Upper lobe of right lung (tissue), 1 donor: ENCODE data around the gene FCHSD2. TPM values are rescaled to one million over a fixed set of nuclear protein-coding genes. Genes with fewer than 3 reads are reported as not detected.

Experiments used
- ATAC-seq: fragments of 200-7000 bp; cut with Tn5 transposase; one replicate; pipeline ENCODE4 v1.9.1; 2020; ENCODE audit warnings: mild to moderate bottlenecking, moderate library complexity
- DNase-seq: peaks from one replicate; pipeline ENCODE4 v3.0.0-alpha.2; 2020
- H3K27ac ChIP-seq: fragments of 200-600 bp; one replicate; pipeline ENCODE4 v1.8.0; 2022
- H3K27me3 ChIP-seq: fragments of 200-600 bp; one replicate; pipeline ENCODE4 v1.8.0; 2022; ENCODE audit warnings: mild to moderate bottlenecking
- H3K36me3 ChIP-seq: fragments of 200-600 bp; one replicate; pipeline ENCODE4 v1.8.0; 2022
- H3K4me1 ChIP-seq: fragments of 200-600 bp; one replicate; pipeline ENCODE4 v1.8.0; 2022
- H3K4me3 ChIP-seq: fragments of 200-600 bp; one replicate; pipeline ENCODE4 v1.8.0; 2022; ENCODE audit warnings: mild to moderate bottlenecking
- H3K9me3 ChIP-seq: fragments of 200-600 bp; one replicate; pipeline ENCODE4 v1.8.0; 2022
- intact Hi-C: fragments of 100-400 bp; cut with DNase I; formaldehyde crosslinking; loops from one replicate; pipeline ENCODE4 v1.11.0; 2022
- total RNA-seq: library from RNA; stranded (reverse); fragmentation: NEBNext Ultra II Directional; extraction: Animal tissue kit (Norgen Biotek cat#: 25700); gene quantifications from one replicate; pipeline ENCODE4 v1.2.1, GENCODE V29; 2021
- TF ChIP-seq, protein P1 (sequence below): fragments of 200-600 bp; IDR thresholded peaks from one replicate; pipeline ENCODE4 v1.8.0; 2022; ENCODE audit warnings: antibody characterized with exemption
- donor health status: DM: no; HTN: yes; CAD: no; lungs with severe emphysema.

Gene FCHSD2
- total RNA-seq, 1 donor from 2014 or later, result 71.2 TPM

DNA sequence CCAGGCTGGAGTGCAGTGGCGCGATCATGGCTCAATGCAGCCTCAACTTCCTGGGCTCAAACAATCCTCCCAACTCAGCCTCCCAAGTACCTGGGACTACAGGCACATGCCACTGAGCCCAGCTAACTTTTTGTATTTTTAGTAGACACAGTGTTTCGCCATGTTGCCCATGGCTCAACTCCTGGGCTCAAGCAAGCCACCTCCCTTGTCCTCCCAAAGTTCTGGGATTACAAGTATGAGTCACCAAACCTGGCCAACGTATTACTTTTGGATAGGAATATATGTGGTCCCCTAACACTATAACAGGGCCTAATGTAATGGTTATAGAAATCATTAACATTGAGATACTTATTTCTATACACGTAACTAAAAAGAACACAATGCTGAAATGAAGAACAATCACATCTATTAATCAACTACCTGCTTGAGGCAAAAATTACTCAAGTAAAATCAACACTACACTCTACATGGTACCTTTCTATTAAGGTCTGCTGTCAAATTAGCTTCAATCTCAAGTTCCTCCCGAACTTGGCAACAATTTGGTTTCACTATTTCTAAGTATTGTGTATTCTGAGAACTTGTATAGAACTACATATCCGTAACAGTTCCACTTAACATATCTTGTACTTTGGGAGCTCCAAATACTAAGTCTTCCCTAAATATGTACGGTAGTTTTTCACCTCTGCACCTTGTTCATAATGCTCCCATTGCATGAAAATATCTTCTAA lies 124.9 kb downstream of the FCHSD2 start:
- no peaks in the 10 kb centered on the region for H3K27me3 ChIP-seq
- H3K36me3 ChIP-seq, result no peaks in the 10 kb centered on the region
- H3K27ac ChIP-seq, result no peak overlapping the region
- intact Hi-C loops, result no loop called here
- H3K4me3 ChIP-seq, result no peak overlapping the region
- TF ChIP-seq, protein P1, sequence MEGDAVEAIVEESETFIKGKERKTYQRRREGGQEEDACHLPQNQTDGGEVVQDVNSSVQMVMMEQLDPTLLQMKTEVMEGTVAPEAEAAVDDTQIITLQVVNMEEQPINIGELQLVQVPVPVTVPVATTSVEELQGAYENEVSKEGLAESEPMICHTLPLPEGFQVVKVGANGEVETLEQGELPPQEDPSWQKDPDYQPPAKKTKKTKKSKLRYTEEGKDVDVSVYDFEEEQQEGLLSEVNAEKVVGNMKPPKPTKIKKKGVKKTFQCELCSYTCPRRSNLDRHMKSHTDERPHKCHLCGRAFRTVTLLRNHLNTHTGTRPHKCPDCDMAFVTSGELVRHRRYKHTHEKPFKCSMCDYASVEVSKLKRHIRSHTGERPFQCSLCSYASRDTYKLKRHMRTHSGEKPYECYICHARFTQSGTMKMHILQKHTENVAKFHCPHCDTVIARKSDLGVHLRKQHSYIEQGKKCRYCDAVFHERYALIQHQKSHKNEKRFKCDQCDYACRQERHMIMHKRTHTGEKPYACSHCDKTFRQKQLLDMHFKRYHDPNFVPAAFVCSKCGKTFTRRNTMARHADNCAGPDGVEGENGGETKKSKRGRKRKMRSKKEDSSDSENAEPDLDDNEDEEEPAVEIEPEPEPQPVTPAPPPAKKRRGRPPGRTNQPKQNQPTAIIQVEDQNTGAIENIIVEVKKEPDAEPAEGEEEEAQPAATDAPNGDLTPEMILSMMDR, result no peak
- DNase-seq (no peak), ATAC-seq (no peak)
- H3K9me3 ChIP-seq, result no peaks in the 10 kb centered on the region
- peaks cover 6% of the 10 kb centered on the region for H3K4me1 ChIP-seq

DNA sequence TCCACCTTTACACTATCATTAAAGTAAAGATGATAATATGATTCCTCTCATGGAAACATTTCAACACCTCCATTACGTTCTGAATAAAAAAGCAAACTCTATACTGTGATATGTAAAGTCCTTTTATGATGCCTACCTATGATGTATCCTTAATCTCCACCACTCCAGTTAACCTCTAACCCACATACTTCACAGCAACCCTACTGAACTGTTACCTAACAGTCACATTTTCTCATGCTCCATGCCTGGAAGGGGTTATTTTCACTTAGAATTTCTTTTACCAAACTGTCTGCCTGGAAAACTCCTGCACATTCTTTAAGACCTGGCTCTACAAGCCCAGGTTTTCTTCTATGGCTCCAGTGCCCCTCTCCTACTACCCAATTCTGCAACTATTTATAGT lies 129.1 kb downstream of the FCHSD2 start:
- H3K9me3 ChIP-seq, result peaks cover 8% of the 10 kb centered on the region
- intact Hi-C loops, result no loop called here
- H3K27ac ChIP-seq, result no peak overlapping the region
- TF ChIP-seq, protein P1, result no peak
- peaks cover 6% of the 10 kb centered on the region for H3K4me1 ChIP-seq
- ATAC-seq, result no peak
- no peak overlapping the region for H3K4me3 ChIP-seq
- H3K27me3 ChIP-seq, result no peaks in the 10 kb centered on the region
- H3K36me3 ChIP-seq, result no peaks in the 10 kb centered on the region
- no peak for DNase-seq

DNA sequence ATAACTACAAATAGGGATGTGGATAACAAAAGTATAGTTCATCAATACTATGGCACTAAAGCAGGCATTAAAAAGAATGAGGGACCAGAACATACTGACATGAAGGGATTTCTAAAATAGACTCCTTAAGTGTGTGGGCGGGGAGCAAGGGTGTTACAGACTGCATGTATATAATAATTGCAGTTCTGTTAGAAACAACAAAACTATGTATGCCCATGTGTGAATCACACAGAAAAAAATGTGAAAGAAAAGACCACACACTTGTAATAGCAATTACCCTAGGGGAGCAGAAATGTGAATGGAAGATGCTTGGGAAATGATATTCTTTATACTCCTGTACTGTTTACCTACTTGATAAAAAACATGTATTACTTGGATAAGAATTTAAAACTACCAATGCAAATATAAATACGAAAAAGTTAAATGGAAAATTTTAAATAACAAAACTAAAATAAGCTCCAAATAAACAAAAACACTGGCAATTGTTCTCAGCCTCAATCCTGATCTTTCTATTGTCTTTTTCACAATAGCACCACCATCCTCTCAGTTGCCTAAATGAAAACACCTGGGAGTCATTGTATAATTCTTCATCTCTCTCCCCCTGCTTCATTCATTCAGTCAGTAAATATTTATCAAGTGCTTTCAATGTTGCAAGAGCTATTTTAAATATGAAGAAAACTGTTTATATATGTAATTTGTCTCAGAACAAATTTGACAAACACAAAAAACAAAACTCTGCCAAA lies 129.8 kb downstream of the FCHSD2 start:
- Histone ChIP-seq H3K9me3 (peaks cover 8% of the 10 kb centered on the region), H3K4me3 (no peak overlapping the region), H3K27ac (no peak overlapping the region), H3K36me3 (no peaks in the 10 kb centered on the region), H3K27me3 (no peaks in the 10 kb centered on the region), H3K4me1 (peaks cover 6% of the 10 kb centered on the region)
- ATAC-seq (no peak), DNase-seq (no peak)
- intact Hi-C loops, result no loop called here
- TF ChIP-seq, protein P1, result no peak

DNA sequence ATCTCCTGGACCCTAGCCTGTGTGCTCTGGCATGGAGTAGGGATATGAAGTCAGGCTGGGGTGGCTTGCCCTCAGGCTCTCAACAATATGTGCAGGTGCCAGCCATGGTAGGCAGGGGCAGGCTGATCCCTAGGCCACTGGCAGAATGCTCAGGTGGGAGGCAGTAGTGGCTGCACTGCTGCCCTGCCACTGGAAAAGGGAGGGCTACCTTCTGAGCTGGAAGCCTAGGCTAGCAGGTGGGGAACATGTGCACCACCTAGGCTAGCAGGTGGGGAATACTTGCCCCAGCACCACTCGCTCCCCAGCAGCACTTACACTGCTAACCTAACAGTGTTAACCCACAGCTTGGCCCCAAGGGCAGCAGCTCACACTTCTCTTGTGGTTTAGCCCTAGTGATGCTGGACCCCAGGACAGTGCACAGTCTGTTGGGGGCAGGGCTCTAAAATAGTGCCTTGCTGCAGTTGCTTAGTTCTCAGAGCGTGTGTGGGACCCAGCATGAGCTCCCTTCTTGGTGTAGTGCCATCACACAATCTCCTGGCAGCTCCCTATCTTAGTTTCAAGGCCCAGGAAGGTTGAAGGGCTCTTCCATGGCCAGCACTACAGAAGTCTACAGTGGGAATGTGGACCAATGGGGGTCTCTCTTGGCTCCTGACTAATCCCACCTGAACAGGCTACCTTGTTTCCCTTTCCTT lies 130.8 kb downstream of the FCHSD2 start:
- DNase-seq (no peak), ATAC-seq (peak; percentile 32)
- no peak overlapping the region for H3K4me3 ChIP-seq
- H3K4me1 ChIP-seq, result peaks cover 6% of the 10 kb centered on the region
- H3K36me3 ChIP-seq, result no peaks in the 10 kb centered on the region
- no peaks in the 10 kb centered on the region for H3K27me3 ChIP-seq
- intact Hi-C loops, result no loop called here
- H3K9me3 ChIP-seq, result peaks cover 8% of the 10 kb centered on the region
- H3K27ac ChIP-seq, result no peak overlapping the region
- TF ChIP-seq, protein P1, result no peak

DNA sequence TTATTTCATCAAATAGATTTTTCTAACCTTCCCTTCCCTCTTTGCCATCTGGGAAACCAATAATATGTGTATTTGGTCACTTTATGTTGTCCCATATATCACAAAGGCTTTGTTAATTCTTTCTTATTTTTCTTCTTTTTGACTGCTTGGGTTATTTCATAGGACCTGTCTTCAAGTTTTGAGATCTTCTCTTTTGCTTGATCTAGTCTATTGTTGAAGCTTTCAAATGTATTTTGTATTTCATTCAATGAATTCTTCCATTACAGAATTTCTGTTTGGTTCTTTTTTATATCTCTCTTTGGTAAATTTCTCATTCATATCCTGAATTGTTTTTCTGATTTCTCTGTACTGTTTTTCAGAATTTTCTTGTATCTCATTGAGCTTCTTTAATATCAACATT lies 132.1 kb downstream of the FCHSD2 start:
- H3K4me1 ChIP-seq, result peaks cover 6% of the 10 kb centered on the region
- H3K27ac ChIP-seq, result no peak overlapping the region
- TF ChIP-seq, protein P1, result no peak
- H3K9me3 ChIP-seq, result peaks cover 8% of the 10 kb centered on the region
- no peaks in the 10 kb centered on the region for H3K27me3 ChIP-seq
- intact Hi-C loops, result no loop called here
- ATAC-seq (no peak), DNase-seq (no peak)
- H3K36me3 ChIP-seq, result no peaks in the 10 kb centered on the region
- no peak overlapping the region for H3K4me3 ChIP-seq
